Natural killer cell treated with Interleukin-12 subunit alpha and Interleukin-12 subunit beta and Interleukin-15 and Interleukin-18, amount 100 ng/mL, for 72 hours (primary cell): ENCODE data around the gene NETO1. TPM values are rescaled to one million over a fixed set of nuclear protein-coding genes. Genes with fewer than 3 reads are reported as not detected.

Source experiments
- ATAC-seq, 2 donors: fragments of 150-1000 bp; cut with Tn5 transposase in 1 of 2; sonication (Bioruptor Pico), chemical (Tn5 transposase) in 1 of 2; 2 replicates each; pipeline ENCODE4 v1.10.0; 2021
- DNase-seq: peaks from one replicate; pipeline ENCODE4 v3.0.0; 2022; ENCODE audit warnings: low spot score
- H3K27ac Mint-ChIP-seq, 2 donors: 1 replicate in 1 of 2; 2 replicates in 1 of 2; pipeline ENCODE4 v1.8.0; 2022; ENCODE audit warnings: mixed read lengths in 2 of 2, mild to moderate bottlenecking in 1 of 2, moderate library complexity in 1 of 2
- H3K27me3 Mint-ChIP-seq, 2 donors: 1 replicate in 1 of 2; 2 replicates in 1 of 2; pipeline ENCODE4 v1.8.0; 2022; ENCODE audit warnings: mixed read lengths in 2 of 2
- H3K36me3 Mint-ChIP-seq: one replicate; pipeline ENCODE4 v1.8.0; 2022; ENCODE audit warnings: mixed read lengths
- H3K4me1 Mint-ChIP-seq, 2 donors: 1 replicate in 1 of 2; 2 replicates in 1 of 2; pipeline ENCODE4 v1.8.0; 2022; ENCODE audit warnings: low read depth in 2 of 2, mixed read lengths in 2 of 2, mild to moderate bottlenecking in 1 of 2
- H3K4me3 Mint-ChIP-seq: one replicate; pipeline ENCODE4 v1.8.0; 2022; ENCODE audit warnings: mixed read lengths
- H3K9me3 Mint-ChIP-seq: 2 replicates; pipeline ENCODE4 v1.8.0; 2022; ENCODE audit warnings: mixed read lengths
- total RNA-seq, 2 donors: library from RNA; stranded (reverse); gene quantifications; one replicate each; pipeline ENCODE4 v1.2.3, GENCODE V29; 2022

Gene NETO1
- total RNA-seq, 2 donors from 2014 or later: not detected

DNA sequence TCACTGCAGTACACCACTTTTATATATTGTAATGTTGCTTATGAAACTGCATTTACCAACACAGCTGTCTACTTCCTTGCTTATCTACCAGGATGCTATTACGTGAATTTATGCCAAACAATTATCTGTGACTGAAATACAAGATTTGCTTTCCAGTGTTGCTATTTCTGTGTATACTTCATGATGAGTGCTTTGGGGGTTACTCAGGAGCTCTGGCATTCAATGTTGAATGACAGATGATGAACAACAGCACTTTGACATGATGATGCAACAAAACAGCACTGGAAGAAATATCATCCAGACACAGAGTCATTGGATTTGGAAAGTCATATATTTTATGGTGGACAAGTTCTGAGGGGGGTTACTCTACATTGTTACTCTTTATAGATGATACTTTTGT lies 125.8 kb downstream of the NETO1 start:
- no peaks in the 10 kb centered on the region for H3K4me1 Mint-ChIP-seq
- no peaks in the 10 kb centered on the region for H3K36me3 Mint-ChIP-seq
- H3K9me3 Mint-ChIP-seq: peaks cover 3% of the 10 kb centered on the region
- no peak for DNase-seq
- H3K27ac Mint-ChIP-seq: no peak overlapping the region
- H3K4me3 Mint-ChIP-seq: no peak overlapping the region
- no peak for ATAC-seq
- H3K27me3 Mint-ChIP-seq: no peaks in the 10 kb centered on the region

DNA sequence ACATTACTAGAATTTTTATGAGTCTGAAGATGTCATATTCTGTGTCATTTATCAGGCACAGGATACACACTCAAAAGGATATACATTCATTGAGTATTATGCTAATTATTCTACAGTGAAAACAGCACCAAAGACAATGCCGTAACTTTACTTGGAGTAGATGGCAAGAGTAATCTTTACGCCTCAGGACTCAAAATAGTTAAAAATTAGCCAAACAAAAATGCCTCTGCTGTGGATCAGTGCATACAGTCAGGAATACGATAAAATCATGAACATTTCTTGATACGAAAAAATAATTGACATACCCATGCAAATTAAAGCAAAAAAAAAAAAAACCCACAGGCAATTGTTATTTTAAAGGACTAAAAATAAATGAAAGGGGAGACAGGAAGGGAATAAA lies 129.7 kb downstream of the NETO1 start:
- peaks cover 3% of the 10 kb centered on the region for H3K9me3 Mint-ChIP-seq
- DNase-seq: no peak
- H3K27ac Mint-ChIP-seq: no peak overlapping the region
- H3K36me3 Mint-ChIP-seq: no peaks in the 10 kb centered on the region
- no peaks in the 10 kb centered on the region for H3K4me1 Mint-ChIP-seq
- H3K4me3 Mint-ChIP-seq: no peak overlapping the region
- H3K27me3 Mint-ChIP-seq: no peaks in the 10 kb centered on the region
- ATAC-seq: no peak

DNA sequence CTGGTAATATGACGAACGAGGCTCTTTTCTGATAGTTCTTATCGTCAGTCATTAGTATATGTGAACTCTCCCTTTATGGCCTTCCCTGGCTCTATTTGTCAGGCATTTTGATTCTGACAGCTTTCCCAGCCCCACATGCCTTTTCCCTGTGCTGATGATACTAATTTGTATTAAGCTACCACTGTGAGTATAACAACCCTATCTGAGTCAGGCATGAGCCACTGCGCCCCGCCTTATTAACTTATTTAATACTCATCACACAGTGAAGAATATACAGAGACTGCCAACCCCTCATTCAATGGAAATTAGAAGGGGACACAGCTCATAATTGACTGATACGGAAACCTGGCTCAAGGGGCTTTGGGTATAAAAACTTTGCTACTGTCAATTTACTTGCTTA lies 140.0 kb downstream of the NETO1 start:
- Mint-ChIP-seq H3K27me3 (no peaks in the 10 kb centered on the region), H3K4me1 (no peaks in the 10 kb centered on the region), H3K36me3 (no peaks in the 10 kb centered on the region), H3K27ac (no peak overlapping the region), H3K9me3 (peaks cover 13% of the 10 kb centered on the region), H3K4me3 (no peak overlapping the region)
- ATAC-seq (no peak), DNase-seq (no peak)

DNA sequence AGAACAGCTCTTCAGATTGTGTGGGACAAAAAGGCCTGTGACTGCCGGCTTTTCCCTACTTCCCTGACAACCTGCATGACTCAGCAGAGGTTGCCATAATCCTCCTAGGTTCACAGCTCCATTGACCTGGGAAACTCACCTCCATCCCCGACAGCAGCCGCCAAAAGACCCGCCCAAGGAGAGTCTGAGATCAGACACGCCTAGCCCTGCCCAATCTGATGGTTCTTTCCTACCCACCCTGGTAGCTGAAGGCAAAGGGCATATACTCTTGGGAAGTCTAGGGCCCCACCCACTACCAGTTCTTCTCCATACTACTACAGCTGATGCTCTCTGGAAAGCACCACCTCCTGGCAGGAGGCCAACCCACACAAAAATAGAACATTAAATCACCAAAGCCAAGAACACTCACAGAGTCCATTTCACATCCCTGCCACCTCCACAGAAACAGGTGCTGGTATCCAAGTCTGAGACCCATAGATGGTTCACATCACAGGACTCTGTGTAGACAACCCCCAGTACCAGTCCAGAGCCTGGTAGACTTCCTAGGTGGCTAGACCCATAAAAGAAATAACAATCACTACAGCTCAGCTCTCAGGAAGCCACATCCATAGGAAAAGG lies 140.6 kb downstream of the NETO1 start:
- H3K36me3 Mint-ChIP-seq: no peaks in the 10 kb centered on the region
- DNase-seq (no peak), ATAC-seq (no peak)
- no peak overlapping the region for H3K27ac Mint-ChIP-seq
- no peaks in the 10 kb centered on the region for H3K27me3 Mint-ChIP-seq
- no peak overlapping the region for H3K4me3 Mint-ChIP-seq
- H3K4me1 Mint-ChIP-seq: no peaks in the 10 kb centered on the region
- peaks cover 13% of the 10 kb centered on the region for H3K9me3 Mint-ChIP-seq

DNA sequence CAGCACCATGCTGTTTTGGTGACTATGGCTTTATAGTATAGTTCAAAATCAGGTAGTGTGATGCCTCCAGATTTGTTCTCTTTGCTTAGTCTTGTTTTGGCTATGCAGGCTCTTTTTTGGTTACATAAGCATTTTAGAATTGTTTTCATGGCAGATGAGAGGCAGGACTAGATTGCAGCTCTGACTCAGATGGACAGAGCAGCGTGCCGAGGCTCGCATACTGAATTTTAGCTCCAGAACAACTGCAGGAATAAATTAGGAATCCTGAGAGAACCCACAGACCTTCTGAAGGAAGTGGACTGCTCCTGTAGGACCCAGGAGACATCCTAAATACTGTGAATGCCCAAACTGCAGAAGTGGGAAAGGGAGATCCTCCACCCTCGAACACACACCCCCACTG lies 141.6 kb downstream of the NETO1 start:
- H3K9me3 Mint-ChIP-seq: peaks cover 13% of the 10 kb centered on the region
- ATAC-seq: no peak

DNA sequence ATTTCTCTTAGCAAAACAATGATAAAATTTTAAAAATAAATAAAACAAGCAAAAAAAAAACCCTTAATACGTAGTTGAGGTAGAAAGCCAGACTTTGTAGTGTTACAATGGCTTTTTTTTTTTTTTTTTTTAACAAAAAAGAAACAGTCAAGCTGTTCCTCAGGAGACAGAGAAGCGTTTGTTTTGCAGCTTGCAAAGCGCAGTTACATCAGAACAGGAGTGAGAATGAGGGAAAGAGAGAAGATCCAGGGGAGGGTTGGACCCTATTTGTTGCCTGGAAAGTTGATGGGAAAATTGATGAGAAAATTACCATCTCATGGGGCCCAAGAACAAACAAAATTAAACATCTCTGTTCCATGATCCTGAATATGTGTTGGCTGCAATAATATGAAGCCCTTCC lies 146.5 kb downstream of the NETO1 start:
- Mint-ChIP-seq H3K9me3 (peaks cover 5% of the 10 kb centered on the region), H3K4me3 (no peak overlapping the region), H3K27ac (no peak overlapping the region), H3K4me1 (no peaks in the 10 kb centered on the region), H3K36me3 (no peaks in the 10 kb centered on the region), H3K27me3 (no peaks in the 10 kb centered on the region)
- ATAC-seq (no peak), DNase-seq (no peak)

More for the DNA sequence above, 141.6 kb downstream of the NETO1 start:
- no peak overlapping the region for H3K4me3 Mint-ChIP-seq
- no peak for DNase-seq
- H3K36me3 Mint-ChIP-seq: no peaks in the 10 kb centered on the region
- no peaks in the 10 kb centered on the region for H3K4me1 Mint-ChIP-seq
- no peaks in the 10 kb centered on the region for H3K27me3 Mint-ChIP-seq
- H3K27ac Mint-ChIP-seq: no peak overlapping the region

DNA sequence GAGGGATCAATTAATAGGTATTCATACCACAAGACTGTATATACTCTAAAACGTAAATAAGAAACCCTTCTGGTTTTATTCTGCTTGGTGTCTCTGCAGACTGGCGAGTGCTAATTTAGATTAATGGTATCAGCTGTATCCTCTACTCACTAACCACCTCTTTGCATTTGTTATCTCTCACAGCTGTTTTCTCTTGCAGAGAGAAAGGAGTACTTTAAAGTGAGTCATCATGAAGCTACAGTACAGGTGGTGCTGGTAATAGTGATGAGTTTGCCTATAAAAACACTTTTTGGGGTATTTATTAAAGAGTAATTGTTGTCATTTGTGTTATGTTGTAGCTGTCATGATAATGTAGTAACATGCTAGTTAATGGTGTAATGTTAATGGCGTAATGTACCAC lies 147.7 kb downstream of the NETO1 start:
- DNase-seq: no peak
- no peaks in the 10 kb centered on the region for H3K4me1 Mint-ChIP-seq
- H3K36me3 Mint-ChIP-seq: no peaks in the 10 kb centered on the region
- H3K27ac Mint-ChIP-seq: no peak overlapping the region
- no peak overlapping the region for H3K4me3 Mint-ChIP-seq
- ATAC-seq: no peak
- H3K9me3 Mint-ChIP-seq: no peaks in the 10 kb centered on the region
- H3K27me3 Mint-ChIP-seq: no peaks in the 10 kb centered on the region

DNA sequence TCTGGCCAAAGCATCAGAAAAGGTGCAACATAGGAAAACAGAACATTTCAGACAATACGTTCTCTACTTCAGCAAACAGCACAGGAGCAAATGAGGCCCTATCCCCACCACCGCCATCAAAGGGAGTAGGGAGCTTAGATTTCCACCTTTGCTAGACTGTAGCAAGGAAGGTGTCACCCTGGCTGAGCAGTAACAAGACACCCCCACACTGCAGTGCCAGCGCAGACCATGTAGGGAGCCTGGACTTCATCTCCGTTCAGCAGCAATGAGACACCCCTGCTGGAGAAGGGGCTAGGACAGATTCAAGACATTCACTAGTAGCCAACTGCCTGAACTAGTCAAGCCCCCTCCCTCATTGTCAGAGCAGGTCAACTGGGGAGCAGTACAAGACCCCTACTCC lies 163.6 kb downstream of the NETO1 start:
- Mint-ChIP-seq H3K27me3 (no peaks in the 10 kb centered on the region), H3K9me3 (peaks cover 5% of the 10 kb centered on the region), H3K27ac (no peak overlapping the region), H3K4me3 (no peak overlapping the region), H3K4me1 (no peaks in the 10 kb centered on the region), H3K36me3 (no peaks in the 10 kb centered on the region)
- DNase-seq (no peak), ATAC-seq (no peak)

DNA sequence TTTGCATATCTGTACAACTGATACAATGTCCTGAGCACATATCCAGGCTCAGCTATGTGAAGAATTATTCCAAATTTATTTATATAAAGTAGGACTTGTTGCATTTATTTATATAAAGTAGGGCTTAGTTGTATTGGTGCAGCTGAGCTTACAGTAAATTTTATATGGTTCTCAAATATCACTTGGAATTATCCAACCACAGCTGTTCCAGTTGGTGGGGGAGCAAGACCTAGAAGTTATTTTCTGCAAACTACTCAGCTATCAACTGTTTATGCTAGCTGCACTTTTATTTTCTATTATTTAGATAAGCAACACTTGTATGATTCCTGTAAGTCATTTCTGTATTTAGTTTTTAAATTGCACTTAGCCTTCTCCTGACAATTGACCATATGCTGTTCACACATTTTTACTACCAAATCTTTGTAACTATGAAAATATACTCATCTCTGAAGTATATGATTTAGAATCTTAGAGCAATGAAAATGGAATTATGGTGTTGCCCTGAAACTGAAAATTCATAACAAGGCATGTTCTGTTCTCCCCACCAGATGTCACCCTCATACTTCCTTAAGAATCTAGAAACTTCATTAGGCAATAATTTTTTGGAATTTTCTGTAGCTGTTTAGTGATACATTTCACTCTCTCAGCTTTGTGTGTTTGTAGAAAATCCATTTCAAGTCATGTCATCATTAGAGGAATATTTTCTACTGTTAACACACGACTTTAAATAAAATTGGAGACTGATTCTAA lies 166.7 kb downstream of the NETO1 start:
- no peaks in the 10 kb centered on the region for H3K4me1 Mint-ChIP-seq
- peaks cover 3% of the 10 kb centered on the region for H3K9me3 Mint-ChIP-seq
- H3K27ac Mint-ChIP-seq: no peak overlapping the region
- no peaks in the 10 kb centered on the region for H3K36me3 Mint-ChIP-seq
- DNase-seq (no peak), ATAC-seq (no peak)
- H3K27me3 Mint-ChIP-seq: no peaks in the 10 kb centered on the region
- H3K4me3 Mint-ChIP-seq: no peak overlapping the region

DNA sequence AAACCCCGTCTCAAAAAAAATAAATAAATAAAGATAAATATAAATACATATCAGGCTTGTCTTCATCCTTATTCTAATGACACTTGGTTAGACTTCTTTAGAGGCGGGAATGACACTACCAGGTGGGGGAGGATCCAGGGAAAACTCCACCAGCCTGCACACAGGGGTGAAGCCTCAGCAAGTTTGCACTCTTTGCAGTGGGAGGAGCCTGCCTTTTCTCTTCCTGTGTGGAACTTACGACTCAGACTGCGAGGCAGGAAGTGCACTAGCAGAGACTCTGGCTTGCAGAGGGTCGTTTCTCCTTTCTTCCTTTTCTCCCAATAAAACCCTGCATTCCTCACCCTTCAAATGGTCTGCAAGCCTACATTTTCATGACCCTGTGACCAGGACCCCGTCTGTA lies 170.1 kb downstream of the NETO1 start:
- no peak for ATAC-seq
- Mint-ChIP-seq H3K4me1 (no peaks in the 10 kb centered on the region), H3K27ac (no peak overlapping the region), H3K4me3 (no peak overlapping the region), H3K36me3 (peaks cover 4% of the 10 kb centered on the region), H3K27me3 (no peaks in the 10 kb centered on the region), H3K9me3 (peaks cover 3% of the 10 kb centered on the region)
- DNase-seq: no peak

DNA sequence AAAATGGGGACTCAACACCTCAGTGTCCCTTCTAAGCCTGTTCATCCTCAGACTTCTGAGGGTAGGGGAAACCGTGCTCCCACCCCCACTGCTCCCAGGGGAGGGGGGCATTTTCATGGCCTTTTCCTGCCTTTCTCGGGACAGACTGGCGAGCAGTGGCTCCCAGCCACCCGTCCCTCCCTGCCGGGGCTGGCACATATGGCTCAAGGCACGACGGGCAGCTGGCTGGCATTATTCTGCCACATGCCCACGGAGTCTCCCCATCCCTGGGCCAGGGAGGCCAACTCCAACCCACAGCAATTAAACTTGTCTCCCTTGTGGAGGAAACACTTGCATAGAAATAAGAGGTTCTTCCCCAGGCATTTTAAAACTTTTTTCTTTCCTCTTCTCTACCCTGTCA lies 175.2 kb downstream of the NETO1 start:
- Mint-ChIP-seq H3K9me3 (peaks cover 3% of the 10 kb centered on the region), H3K4me1 (no peaks in the 10 kb centered on the region), H3K36me3 (peaks cover 5% of the 10 kb centered on the region), H3K27me3 (no peaks in the 10 kb centered on the region), H3K27ac (no peak overlapping the region), H3K4me3 (no peak overlapping the region)
- no peak for ATAC-seq
- DNase-seq: no peak
